Measurements from ENCODE around the gene SMG7.

Gene SMG7

GRCh38 chr1:183470147-183470960 lies 1.9 kb upstream of the SMG7 start:
- peak; percentile 51 to 76 for DNase-seq

GRCh38 chr1:183470961-183471742 lies 1.1 kb upstream of the SMG7 start:
- DNase-seq = peak; percentile 76 to 93

- peak; percentile 99 for DNase-seq
Observed at GRCh38 chr1:183471743-183472487, 384 bp upstream of the SMG7 start.

GRCh38 chr1:183473217-183473536 lies 878 bp downstream of the SMG7 start:
- DNase-seq = no peak

GRCh38 chr1:183476081-183476480 lies 3.8 kb downstream of the SMG7 start:
- DNase-seq = no peak

GRCh38 chr1:183477986-183478781 lies 5.9 kb downstream of the SMG7 start:
- no peak for DNase-seq

GRCh38 chr1:183480971-183481441 lies 8.7 kb downstream of the SMG7 start:
- no peak for DNase-seq

- no peak for DNase-seq
Observed at GRCh38 chr1:183483224-183483623, 10.9 kb downstream of the SMG7 start.

GRCh38 chr1:183484254-183484653 lies 12.0 kb downstream of the SMG7 start:
- no peak for DNase-seq

GRCh38 chr1:183484851-183485250 lies 12.6 kb downstream of the SMG7 start:
- DNase-seq = no peak

- no peak for DNase-seq
Observed at GRCh38 chr1:183487674-183488442, 15.6 kb downstream of the SMG7 start.

- DNase-seq = no peak
Observed at GRCh38 chr1:183490932-183491331, 18.6 kb downstream of the SMG7 start.

GRCh38 chr1:183493540-183494245 lies 21.4 kb downstream of the SMG7 start:
- no peak for DNase-seq

- DNase-seq = no peak
Observed at GRCh38 chr1:183495420-183495819, 23.1 kb downstream of the SMG7 start.

GRCh38 chr1:183497218-183497617 lies 24.9 kb downstream of the SMG7 start:
- no peak for DNase-seq

GRCh38 chr1:183498342-183498991 lies 26.2 kb downstream of the SMG7 start:
- no peak for DNase-seq

- DNase-seq = no peak
Observed at GRCh38 chr1:183505454-183506089, 33.3 kb downstream of the SMG7 start.

GRCh38 chr1:183506561-183506960 lies 34.3 kb downstream of the SMG7 start:
- no peak for DNase-seq

- DNase-seq = no peak
Observed at GRCh38 chr1:183508694-183509093, 36.4 kb downstream of the SMG7 start.

- no peak for DNase-seq
Observed at GRCh38 chr1:183512450-183512849, 40.2 kb downstream of the SMG7 start.

Data from NCI-H524 (cell line).